Activated CD4-positive, CD25-positive, alpha-beta regulatory T cell treated with anti-CD3 and anti-CD28 coated beads, Interleukin-2, amount 50 U/mL, for 16 hours (primary cell): ENCODE results near the gene NOX3.
"Not testable (repeated sequence)": the region's sequence is repeated elsewhere in the genome, so short reads cannot be mapped to it uniquely, and the experiment has no call there.

Experiments
- DNase-seq: peaks from one replicate; pipeline ENCODE4 v3.0.0-alpha.2; 2020; ENCODE audit warnings: low read depth, low spot score

Gene NOX3

DNA sequence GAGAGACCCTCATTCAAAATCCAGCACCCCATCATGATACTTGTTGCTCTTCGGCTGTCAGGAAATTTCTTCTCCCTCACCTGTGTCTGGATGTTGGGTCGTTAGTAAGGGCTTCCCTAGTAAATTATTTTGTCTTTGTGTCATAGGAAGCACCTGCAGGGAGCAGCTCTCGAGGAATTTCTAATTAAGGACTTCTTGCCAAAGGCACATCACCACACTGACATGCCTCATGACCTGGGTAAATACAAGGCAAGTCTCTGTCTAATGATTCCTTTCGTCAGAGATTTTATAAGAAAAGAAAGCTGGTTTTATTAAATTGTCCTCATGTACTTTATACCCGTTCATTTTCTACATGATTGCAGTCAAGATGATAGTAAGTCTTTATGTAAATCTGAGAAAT lies at the start of gene NOX3:
Gene NOX3, minus strand, starts transcription at position 74 of the 400 bp plus-strand sequence. Its CDS starts 39 bp downstream, at position 35.
- no peak for DNase-seq

DNA sequence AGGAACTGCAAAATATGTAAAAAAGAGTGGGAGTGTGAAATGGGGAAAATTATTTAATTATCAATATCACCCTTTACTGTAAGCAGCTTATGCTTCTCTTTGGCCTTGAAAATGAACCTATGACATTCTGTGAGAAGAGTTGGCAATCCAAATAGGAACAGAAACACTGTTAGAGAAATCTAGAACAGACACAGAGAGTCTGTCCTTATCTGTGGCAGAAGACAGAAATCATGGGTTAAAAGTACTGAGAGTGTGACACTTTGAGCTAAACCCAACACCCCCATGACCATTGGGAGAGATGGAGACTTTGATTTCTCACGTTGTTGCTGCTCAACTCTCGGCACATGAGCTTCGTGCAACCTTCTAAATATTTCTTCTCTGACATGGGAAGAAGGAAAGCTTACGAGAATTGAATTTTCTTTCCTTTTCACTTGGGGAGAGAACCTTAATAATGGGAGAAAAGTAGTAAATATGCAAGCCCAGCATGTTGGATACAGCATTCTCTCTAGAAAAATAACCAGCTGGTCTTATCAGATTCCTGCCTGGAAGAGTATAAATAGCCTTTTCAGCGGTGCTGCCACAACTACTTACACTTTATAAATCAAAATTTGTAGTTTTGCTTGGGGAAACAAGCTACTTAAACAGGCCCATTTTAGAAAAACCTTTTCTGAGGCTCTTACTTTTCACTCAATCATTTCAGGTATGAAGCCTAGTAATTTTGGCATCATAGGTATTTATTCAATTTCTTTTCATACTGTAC lies 49.4 kb upstream of the NOX3 start:
- DNase-seq = no peak

- DNase-seq = no peak
These were observed 46.8 kb upstream of the NOX3 start for GRCh38 chr6:155502393-155502792.

DNA sequence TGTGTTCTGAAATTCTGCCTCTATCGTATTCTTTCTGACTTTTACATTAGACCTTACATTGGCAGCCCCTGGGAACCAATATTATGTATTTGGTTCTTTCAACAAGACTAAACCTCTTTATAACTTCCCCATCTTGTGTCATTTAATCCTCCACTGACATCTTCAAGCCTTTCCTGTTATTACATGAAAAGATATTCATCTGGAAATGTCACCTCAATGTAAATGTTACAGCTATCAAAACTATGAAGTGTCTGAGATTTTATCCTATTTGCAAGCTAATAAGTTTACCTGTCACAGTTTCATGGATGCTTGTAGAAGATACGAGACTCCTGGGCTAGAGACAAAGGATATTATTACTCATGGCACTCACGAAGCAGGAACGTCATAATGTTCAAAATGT lies 43.9 kb upstream of the NOX3 start:
- no peak for DNase-seq

GRCh38 chr6:155498370-155498769 lies 42.7 kb upstream of the NOX3 start:
- no peak for DNase-seq

DNA sequence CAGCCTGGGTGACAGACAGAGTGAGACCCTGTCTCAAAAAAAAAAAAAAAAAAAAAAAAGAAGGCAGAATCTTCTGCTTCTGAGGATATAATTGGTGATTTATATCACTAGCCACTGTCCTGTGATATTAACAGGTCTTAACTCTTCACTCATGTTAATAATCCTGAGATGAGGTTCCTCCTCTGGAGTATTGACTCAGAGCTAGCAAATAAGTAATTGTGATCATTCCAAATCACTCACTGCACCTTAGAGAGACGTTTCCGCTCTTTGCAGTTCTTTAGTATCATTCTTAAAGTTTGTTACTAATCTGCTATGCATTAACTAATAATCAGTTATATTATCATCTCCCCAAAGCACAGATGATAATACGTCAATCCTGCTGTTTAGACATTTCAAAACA lies 41.6 kb upstream of the NOX3 start:
- no peak for DNase-seq

- DNase-seq = no peak
These were observed 39.6 kb upstream of the NOX3 start for GRCh38 chr6:155495011-155495768.

GRCh38 chr6:155493694-155494143 lies 38.1 kb upstream of the NOX3 start:
- DNase-seq = no peak

GRCh38 chr6:155493026-155493693 lies 37.5 kb upstream of the NOX3 start:
- DNase-seq = no peak

DNA sequence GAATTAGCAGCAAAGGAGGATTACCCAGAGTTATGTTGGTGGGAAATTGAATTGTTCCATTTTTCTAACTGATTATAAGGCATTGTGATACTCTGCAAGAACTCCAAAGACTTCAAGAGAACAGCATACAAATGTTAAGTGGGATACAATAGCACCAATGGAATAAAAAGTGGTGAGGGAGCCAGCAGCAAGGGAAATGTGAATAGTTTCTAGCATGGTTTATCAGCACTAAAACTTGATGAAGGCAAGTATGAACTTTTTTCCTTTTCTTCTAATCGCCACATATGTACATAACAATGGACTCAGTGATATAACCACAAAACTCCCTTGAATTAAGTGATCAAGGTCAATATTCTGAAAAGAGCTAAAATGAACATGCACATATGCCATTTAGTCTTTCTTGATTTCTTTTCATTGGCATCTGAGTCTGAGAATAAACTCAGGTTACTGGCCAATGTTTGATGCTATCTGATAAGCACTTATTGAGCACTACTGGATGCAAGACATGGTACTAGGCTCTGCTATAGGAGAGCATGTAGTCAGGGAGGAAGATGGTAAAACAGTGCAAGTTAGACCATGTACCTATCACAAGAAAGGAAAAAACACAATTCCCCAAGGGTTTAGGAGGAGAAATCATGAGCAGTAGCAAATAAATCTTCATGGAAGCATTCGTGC lies 36.6 kb upstream of the NOX3 start:
- DNase-seq = no peak

DNA sequence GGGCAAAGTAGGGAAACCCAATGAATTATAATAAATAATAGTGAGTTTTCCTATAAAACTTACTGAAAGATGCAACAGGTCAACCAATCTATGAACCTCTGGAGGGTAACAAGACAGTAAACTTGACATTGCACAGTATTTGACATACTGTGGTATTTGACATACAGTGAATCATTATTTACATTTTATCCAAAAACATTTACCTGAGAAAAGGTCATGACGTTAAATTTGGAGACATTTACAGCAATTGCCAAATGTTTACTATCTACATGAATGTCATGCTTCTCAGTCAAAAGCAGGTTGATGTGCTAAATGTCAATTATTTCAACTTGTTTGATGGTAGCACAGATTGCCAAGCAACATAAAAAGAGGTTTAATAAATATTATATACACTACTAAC lies 35.8 kb upstream of the NOX3 start:
- no peak for DNase-seq

DNA sequence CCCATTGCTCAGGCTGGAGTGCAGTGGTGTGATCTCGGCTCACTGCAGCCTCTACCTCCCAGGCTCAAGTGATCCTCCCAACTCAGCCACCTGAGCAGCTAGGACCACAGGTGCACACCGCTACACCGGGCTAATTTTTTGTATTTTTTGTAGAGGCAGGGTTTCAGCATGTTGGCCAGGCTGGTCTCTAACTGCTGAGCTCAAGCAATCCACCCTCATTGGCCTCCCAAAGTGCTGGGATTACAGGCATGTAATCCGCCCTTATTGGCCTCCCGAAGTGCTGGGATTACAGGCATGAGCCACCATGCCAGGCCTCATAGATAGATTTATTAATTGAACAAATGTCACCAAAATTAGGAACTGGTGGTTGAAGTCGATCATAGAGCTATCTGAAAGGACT lies 32.6 kb upstream of the NOX3 start:
- DNase-seq = not testable (repeated sequence)

DNA sequence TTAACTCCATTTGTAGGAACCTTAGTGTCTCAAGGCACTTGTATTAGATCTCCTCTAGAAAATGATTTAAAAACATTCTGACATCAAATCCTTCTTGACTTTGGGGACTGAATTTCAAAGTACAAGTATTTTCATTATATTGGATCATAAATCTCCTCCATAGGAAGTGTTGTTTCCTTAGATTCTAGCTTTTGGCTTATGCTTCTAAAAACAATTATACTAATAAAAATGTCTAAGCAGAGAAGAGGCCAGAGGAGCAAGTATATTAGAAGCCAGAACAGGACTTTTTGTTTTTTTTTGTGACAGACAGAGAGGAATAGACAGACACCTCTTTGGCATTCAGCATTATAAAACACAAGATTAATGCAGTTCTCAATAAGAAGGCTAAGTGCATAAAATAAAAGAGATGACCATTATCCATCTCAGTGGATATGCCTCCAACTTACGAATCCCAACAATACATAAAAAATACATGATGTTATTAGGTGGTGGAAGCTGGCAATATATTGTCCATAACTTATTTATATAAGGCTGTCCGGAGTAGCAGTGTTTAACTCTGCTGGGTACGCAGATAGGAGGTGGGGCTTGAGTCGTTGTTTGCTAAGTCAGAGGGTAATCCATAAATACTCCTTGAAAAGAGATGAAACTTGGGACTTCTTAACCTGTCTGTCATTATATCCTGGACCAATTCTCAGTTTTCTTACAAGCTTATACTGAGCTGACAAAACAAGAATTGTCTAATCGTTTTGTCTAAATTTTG lies 31.9 kb upstream of the NOX3 start:
- no peak for DNase-seq

- DNase-seq = no peak
These were observed 31.2 kb upstream of the NOX3 start for GRCh38 chr6:155486721-155487294.

- no peak for DNase-seq
These were observed 30.1 kb upstream of the NOX3 start for GRCh38 chr6:155485756-155486155.

DNA sequence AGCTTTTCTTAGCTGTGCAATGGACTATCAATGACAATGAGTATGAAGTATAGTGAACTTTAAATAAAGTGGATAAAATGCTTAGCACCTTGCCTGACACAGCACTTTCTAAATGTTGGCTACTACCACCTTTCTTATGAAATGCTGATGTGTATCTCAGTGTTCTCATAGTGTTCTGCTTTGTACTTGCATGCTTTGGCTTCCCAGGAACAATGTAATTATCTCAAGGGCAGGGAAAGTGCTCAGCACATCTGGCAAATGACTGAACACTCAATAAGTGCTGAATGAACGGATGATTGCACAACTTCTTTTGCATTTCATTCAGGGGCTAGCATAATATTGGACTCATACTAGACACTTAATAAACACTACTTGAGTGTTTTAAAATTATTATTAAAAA lies 28.2 kb upstream of the NOX3 start:
- DNase-seq = no peak

GRCh38 chr6:155481215-155481614 lies 25.6 kb upstream of the NOX3 start:
- no peak for DNase-seq

DNA sequence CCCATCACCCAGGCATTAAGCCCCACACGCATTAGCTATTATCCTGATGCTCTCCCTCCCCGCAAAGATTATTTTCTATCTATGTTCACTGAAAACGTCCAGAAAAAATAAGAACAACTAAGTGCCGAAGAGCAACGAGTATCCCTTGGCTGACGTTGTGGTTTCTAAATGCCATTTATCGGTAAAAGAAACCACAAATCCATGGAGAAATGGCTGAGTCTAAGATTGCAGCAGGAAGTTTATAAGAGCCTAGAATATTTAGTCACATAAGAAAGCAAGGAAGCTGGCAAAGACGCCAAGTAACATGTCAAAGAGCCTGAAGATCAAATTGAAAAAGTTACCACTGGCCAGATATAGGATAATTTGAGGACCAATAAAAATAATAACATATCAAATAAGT lies 18.1 kb upstream of the NOX3 start:
- DNase-seq = no peak

GRCh38 chr6:155472886-155473285 lies 17.2 kb upstream of the NOX3 start:
- DNase-seq = no peak

GRCh38 chr6:155470979-155471616 lies 15.5 kb upstream of the NOX3 start:
- not testable (repeated sequence) for DNase-seq
